ENCODE data around the gene CABYR. TPM values are rescaled to one million over a fixed set of nuclear protein-coding genes. Genes with fewer than 3 reads are reported as not detected.

CABYR gene
- total RNA-seq, 1 donor from 2014 or later: 5.1 TPM

- no peaks in the 10 kb centered on the region for H3K27me3 ChIP-seq (ENCODE audit: control insufficient read depth, insufficient read depth, low read length)
- H3K4me3 ChIP-seq (ENCODE audit: low read depth, low read length): no peak overlapping the region
- no peak for DNase-seq (ENCODE audit: low read depth)
- no peak for TF ChIP-seq CTCF (IDR thresholded peaks at IDR 0.05; ENCODE audit: insufficient read depth, low read length, poor library complexity, severe bottlenecking)
- H3K36me3 ChIP-seq (ENCODE audit: control insufficient read depth, insufficient read depth, low read length): no peaks in the 10 kb centered on the region
These were observed 42.9 kb upstream of the CABYR start for GRCh38 chr18:24095976-24096375.

GRCh38 chr18:24103320-24104021 is 35.4 kb upstream of the CABYR start:
- Histone ChIP-seq H3K27me3 (ENCODE audit: control insufficient read depth, insufficient read depth, low read length) (no peaks in the 10 kb centered on the region), H3K4me3 (ENCODE audit: low read depth, low read length) (no peak overlapping the region), H3K36me3 (ENCODE audit: control insufficient read depth, insufficient read depth, low read length) (no peaks in the 10 kb centered on the region)
- TF ChIP-seq CTCF (IDR thresholded peaks at IDR 0.05; ENCODE audit: insufficient read depth, low read length, poor library complexity, severe bottlenecking): no peak
- DNase-seq (ENCODE audit: low read depth): no peak

GRCh38 chr18:24104486-24104885 is 34.4 kb upstream of the CABYR start:
- DNase-seq (ENCODE audit: low read depth): no peak
- Histone ChIP-seq H3K27me3 (ENCODE audit: control insufficient read depth, insufficient read depth, low read length) (no peaks in the 10 kb centered on the region), H3K36me3 (ENCODE audit: control insufficient read depth, insufficient read depth, low read length) (no peaks in the 10 kb centered on the region), H3K4me3 (ENCODE audit: low read depth, low read length) (no peak overlapping the region)
- no peak for TF ChIP-seq CTCF (IDR thresholded peaks at IDR 0.05; ENCODE audit: insufficient read depth, low read length, poor library complexity, severe bottlenecking)

GRCh38 chr18:24108641-24109040 is 30.2 kb upstream of the CABYR start:
- no peak for TF ChIP-seq CTCF (IDR thresholded peaks at IDR 0.05; ENCODE audit: insufficient read depth, low read length, poor library complexity, severe bottlenecking)
- H3K36me3 ChIP-seq (ENCODE audit: control insufficient read depth, insufficient read depth, low read length): no peaks in the 10 kb centered on the region
- no peaks in the 10 kb centered on the region for H3K27me3 ChIP-seq (ENCODE audit: control insufficient read depth, insufficient read depth, low read length)
- no peak for DNase-seq (ENCODE audit: low read depth)
- no peak overlapping the region for H3K4me3 ChIP-seq (ENCODE audit: low read depth, low read length)

- no peak overlapping the region for H3K4me3 ChIP-seq (ENCODE audit: low read depth, low read length)
- no peak for DNase-seq (ENCODE audit: low read depth)
- H3K27me3 ChIP-seq (ENCODE audit: control insufficient read depth, insufficient read depth, low read length): no peaks in the 10 kb centered on the region
- H3K36me3 ChIP-seq (ENCODE audit: control insufficient read depth, insufficient read depth, low read length): no peaks in the 10 kb centered on the region
- no peak for TF ChIP-seq CTCF (IDR thresholded peaks at IDR 0.05; ENCODE audit: insufficient read depth, low read length, poor library complexity, severe bottlenecking)
These were observed 26.9 kb upstream of the CABYR start for GRCh38 chr18:24111936-24112335.

- TF ChIP-seq CTCF (IDR thresholded peaks at IDR 0.05; ENCODE audit: insufficient read depth, low read length, poor library complexity, severe bottlenecking): no peak
- no peak for DNase-seq (ENCODE audit: low read depth)
- no peaks in the 10 kb centered on the region for H3K27me3 ChIP-seq (ENCODE audit: control insufficient read depth, insufficient read depth, low read length)
- H3K4me3 ChIP-seq (ENCODE audit: low read depth, low read length): no peak overlapping the region
- no peaks in the 10 kb centered on the region for H3K36me3 ChIP-seq (ENCODE audit: control insufficient read depth, insufficient read depth, low read length)
These were observed 26.4 kb upstream of the CABYR start for GRCh38 chr18:24112464-24112863.
